ENCODE results near the gene CENPP.

Gene CENPP

DNA sequence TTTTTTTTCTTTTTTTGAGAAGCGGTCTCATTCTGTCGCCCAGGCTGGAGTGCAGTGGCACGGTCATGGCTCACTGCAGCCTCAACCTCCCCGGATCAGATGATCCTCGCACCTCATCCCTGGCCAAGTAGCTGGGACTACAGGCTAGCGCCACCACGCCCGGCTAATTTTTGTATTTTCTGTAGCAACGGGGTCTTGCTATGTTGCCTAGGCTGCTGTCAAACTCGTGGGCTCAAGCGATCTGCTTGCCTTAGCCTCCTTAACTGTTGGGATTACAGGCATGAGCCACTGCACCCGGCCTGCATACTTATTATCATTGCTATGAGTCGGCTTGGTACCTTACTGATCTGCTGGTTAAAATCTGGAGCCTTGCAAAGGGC, 31.5 kb upstream of the CENPP start:
- peaks cover 13% of the 10 kb centered on the region for H3K36me3 ChIP-seq

DNA sequence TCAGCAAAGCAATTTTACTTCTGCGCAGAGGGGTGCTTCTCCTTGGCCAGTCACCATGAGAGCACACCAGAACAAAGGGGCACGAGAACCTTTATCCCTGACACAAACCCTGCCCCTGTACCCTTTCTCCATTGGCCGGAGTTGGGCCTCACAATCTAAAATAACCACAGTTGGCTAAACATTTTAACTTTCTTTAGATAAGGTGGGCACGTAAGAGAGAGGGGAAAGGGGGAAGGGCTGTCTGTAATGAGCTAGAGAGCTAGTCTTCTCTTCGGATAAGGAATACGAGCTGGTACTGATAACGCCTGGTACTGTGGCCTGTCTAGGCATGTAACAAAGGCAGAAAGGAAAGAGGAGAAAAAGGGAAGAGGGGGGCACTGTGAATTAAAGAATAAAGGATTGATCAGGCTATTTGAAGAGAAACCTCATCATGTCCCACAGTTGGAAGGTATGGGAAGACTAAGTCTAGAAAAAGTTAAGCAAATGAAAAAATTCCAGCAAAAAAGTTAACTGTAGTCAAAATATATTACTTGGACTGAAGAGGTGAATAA, 30.4 kb upstream of the CENPP start:
- no peaks in the 10 kb centered on the region for H3K9me3 ChIP-seq
- H3K36me3 ChIP-seq = peaks cover 17% of the 10 kb centered on the region
- H3K4me1 ChIP-seq (ENCODE audit: control insufficient read depth in 1 of 2, insufficient read depth in 1 of 2, low read depth in 1 of 2, low read length in 1 of 2) = peaks cover 17 to 21% of the 10 kb centered on the region in 2 experiments
- no peak overlapping the region for H3K4me3 ChIP-seq (ENCODE audit: low read depth in 1 of 2, low read length in 1 of 2)
- no peak overlapping the region for H3K27ac ChIP-seq
- TF ChIP-seq, protein P1, sequence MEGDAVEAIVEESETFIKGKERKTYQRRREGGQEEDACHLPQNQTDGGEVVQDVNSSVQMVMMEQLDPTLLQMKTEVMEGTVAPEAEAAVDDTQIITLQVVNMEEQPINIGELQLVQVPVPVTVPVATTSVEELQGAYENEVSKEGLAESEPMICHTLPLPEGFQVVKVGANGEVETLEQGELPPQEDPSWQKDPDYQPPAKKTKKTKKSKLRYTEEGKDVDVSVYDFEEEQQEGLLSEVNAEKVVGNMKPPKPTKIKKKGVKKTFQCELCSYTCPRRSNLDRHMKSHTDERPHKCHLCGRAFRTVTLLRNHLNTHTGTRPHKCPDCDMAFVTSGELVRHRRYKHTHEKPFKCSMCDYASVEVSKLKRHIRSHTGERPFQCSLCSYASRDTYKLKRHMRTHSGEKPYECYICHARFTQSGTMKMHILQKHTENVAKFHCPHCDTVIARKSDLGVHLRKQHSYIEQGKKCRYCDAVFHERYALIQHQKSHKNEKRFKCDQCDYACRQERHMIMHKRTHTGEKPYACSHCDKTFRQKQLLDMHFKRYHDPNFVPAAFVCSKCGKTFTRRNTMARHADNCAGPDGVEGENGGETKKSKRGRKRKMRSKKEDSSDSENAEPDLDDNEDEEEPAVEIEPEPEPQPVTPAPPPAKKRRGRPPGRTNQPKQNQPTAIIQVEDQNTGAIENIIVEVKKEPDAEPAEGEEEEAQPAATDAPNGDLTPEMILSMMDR (IDR thresholded peaks at IDR 0.05) = no peak
- no peaks in the 10 kb centered on the region for H3K27me3 ChIP-seq

More for the DNA sequence above, 31.5 kb upstream of the CENPP start:
- Histone ChIP-seq H3K4me3 (ENCODE audit: low read depth in 1 of 2, low read length in 1 of 2) (peak overlapping the region; percentile 69), H3K4me1 (ENCODE audit: control insufficient read depth in 1 of 2, insufficient read depth in 1 of 2, low read depth in 1 of 2, low read length in 1 of 2) (peaks cover 17 to 21% of the 10 kb centered on the region in 2 experiments), H3K9me3 (no peaks in the 10 kb centered on the region), H3K27ac (peak overlapping the region; percentile 57), H3K27me3 (no peaks in the 10 kb centered on the region)
- TF ChIP-seq, protein P1 (IDR thresholded peaks at IDR 0.05) = no peak

DNA sequence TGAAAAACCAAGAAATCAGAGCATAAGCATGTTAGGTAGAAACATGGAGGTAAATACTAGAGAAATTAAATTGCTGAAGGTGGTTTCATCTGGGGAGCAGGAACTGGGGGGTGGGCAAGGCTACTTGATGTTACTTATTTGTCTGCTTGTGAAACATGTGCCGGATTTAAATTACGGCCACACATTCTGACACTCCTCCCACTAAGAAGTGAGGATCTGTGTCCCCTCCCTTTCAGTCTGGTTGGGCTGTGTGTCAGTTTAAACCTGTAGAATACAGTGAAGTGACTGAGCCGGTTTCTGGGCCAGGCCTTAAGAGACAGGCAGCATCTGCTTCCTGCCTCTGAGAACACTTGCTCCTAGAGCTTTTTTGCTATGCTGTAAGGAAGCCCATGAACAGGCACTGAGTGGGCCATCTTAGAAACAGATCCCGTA, 29.9 kb upstream of the CENPP start:
- TF ChIP-seq, protein P1 (IDR thresholded peaks at IDR 0.05) = no peak
- Histone ChIP-seq H3K27ac (no peak overlapping the region), H3K27me3 (no peaks in the 10 kb centered on the region), H3K9me3 (no peaks in the 10 kb centered on the region), H3K4me1 (ENCODE audit: control insufficient read depth in 1 of 2, insufficient read depth in 1 of 2, low read depth in 1 of 2, low read length in 1 of 2) (peaks cover 17 to 21% of the 10 kb centered on the region in 2 experiments), H3K4me3 (ENCODE audit: low read depth in 1 of 2, low read length in 1 of 2) (no peak overlapping the region), H3K36me3 (peaks cover 22% of the 10 kb centered on the region)

DNA sequence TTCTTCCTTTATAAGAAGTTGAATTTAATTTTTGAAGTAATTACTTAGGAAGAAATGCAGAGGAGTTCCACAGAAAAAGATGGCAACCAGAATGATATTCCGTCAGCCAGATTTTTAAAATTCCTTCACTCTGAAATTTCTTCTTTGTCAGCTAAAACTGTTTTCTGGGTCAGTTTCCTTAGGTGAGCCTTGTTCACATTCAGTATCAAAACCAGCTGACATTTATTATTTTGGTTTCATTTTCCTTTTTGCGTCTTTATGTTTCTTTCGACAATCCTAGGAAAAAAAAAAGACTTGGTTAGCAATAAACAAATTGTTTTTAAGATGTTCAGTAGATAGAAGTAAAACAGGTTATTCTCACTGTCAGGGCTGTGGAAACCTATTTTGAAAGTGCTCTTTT, 28.1 kb upstream of the CENPP start:
- Histone ChIP-seq H3K27me3 (no peaks in the 10 kb centered on the region), H3K27ac (no peak overlapping the region), H3K4me3 (ENCODE audit: low read depth in 1 of 2, low read length in 1 of 2) (no peak overlapping the region), H3K36me3 (peaks cover 40% of the 10 kb centered on the region), H3K4me1 (ENCODE audit: control insufficient read depth in 1 of 2, insufficient read depth in 1 of 2, low read depth in 1 of 2, low read length in 1 of 2) (peaks cover 16 to 17% of the 10 kb centered on the region in 2 experiments), H3K9me3 (no peaks in the 10 kb centered on the region)
- TF ChIP-seq, protein P1 (IDR thresholded peaks at IDR 0.05) = no peak

DNA sequence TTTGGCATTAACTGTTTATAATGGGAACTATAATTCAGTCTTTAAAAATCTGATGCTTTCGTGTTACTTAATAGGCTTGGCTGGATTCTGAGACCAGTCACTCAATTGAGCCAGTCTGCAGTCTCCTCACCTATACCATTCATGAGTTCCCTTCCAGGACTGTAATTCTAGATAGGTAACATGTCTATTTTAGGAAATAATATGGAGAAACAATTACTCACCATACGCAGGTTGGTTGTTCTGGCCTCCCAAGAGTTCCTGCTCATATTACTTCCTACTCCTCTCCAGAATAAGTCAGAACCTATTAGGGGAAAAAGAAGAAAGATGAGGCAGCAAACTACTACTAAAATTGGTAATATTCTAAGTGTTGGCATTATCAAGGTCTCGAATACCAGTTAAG, 27.7 kb upstream of the CENPP start:
- Histone ChIP-seq H3K4me3 (ENCODE audit: low read depth in 1 of 2, low read length in 1 of 2) (no peak overlapping the region), H3K9me3 (no peaks in the 10 kb centered on the region), H3K27ac (no peak overlapping the region), H3K4me1 (ENCODE audit: control insufficient read depth in 1 of 2, insufficient read depth in 1 of 2, low read depth in 1 of 2, low read length in 1 of 2) (peaks cover 12 to 13% of the 10 kb centered on the region in 2 experiments), H3K36me3 (peaks cover 44% of the 10 kb centered on the region), H3K27me3 (no peaks in the 10 kb centered on the region)
- TF ChIP-seq, protein P1 (IDR thresholded peaks at IDR 0.05) = no peak
